GM12875 (cell line): ENCODE data around the gene MEGF8.

Experiments
- H3K4me3 ChIP-seq: one replicate; pipeline ENCODE4 v1.5.1; 2011; ENCODE audit warnings: low read depth, low read length, control low read depth
- CTCF ChIP-seq: IDR thresholded peaks from 2 replicates; pipeline ENCODE4 v1.5.1; 2011; ENCODE audit warnings: low read depth, mild to moderate bottlenecking, control low read depth, inconsistent platforms, low read length, moderate library complexity, borderline replicate concordance; ENCODE audit not compliant: insufficient read depth

Gene MEGF8

GRCh38 chr19:42349378-42350107 lies 24.1 kb downstream of the MEGF8 start:
- H3K4me3 ChIP-seq: no peak overlapping the region
- no peak for TF ChIP-seq CTCF

GRCh38 chr19:42350417-42350816 lies 25.0 kb downstream of the MEGF8 start:
- no peak for TF ChIP-seq CTCF

GRCh38 chr19:42351079-42351735 lies 25.8 kb downstream of the MEGF8 start:
- no peak for TF ChIP-seq CTCF
- no peak overlapping the region for H3K4me3 ChIP-seq

More at GRCh38 chr19:42350417-42350816, 25.0 kb downstream of the MEGF8 start:
- no peak overlapping the region for H3K4me3 ChIP-seq

- TF ChIP-seq CTCF: no peak
- no peak overlapping the region for H3K4me3 ChIP-seq
Measured at GRCh38 chr19:42352301-42353259, 27.1 kb downstream of the MEGF8 start.

GRCh38 chr19:42353341-42354015 lies 28.0 kb downstream of the MEGF8 start:
- H3K4me3 ChIP-seq: no peak overlapping the region
- TF ChIP-seq CTCF: no peak

- TF ChIP-seq CTCF: no peak
Measured at GRCh38 chr19:42355896-42356295, 30.5 kb downstream of the MEGF8 start.

More at GRCh38 chr19:42355896-42356295, 30.5 kb downstream of the MEGF8 start:
- H3K4me3 ChIP-seq: no peak overlapping the region
